HG03175 (cell line): Measurements from ENCODE around the gene ALDH1A1.

Experiments used
- ATAC-seq: cut with Tn5 transposase; IDR thresholded peaks from one replicate; pipeline ENCODE4 v1.9.1; 2021; ENCODE audit warnings: mild to moderate bottlenecking, moderate library complexity; ENCODE audit not compliant: unreplicated experiment

ALDH1A1 gene

GRCh38 chr9:72979405-72980100 lies 26.7 kb upstream of the ALDH1A1 start:
- ATAC-seq, result no peak

GRCh38 chr9:72978744-72979143 lies 25.9 kb upstream of the ALDH1A1 start:
- ATAC-seq, result no peak

- ATAC-seq, result no peak
Observed at GRCh38 chr9:72977670-72978069, 24.8 kb upstream of the ALDH1A1 start.

- ATAC-seq, result no peak
Observed at GRCh38 chr9:72974501-72974900, 21.6 kb upstream of the ALDH1A1 start.

GRCh38 chr9:72972636-72973035 lies 19.8 kb upstream of the ALDH1A1 start:
- ATAC-seq, result no peak

GRCh38 chr9:72971411-72971810 lies 18.6 kb upstream of the ALDH1A1 start:
- no peak for ATAC-seq

- ATAC-seq, result no peak
Observed at GRCh38 chr9:72960446-72960845, 7.6 kb upstream of the ALDH1A1 start.

- ATAC-seq, result no peak
Observed at GRCh38 chr9:72958485-72959281, 5.8 kb upstream of the ALDH1A1 start.

GRCh38 chr9:72955571-72955970 lies 2.7 kb upstream of the ALDH1A1 start:
- ATAC-seq, result no peak

GRCh38 chr9:72955126-72955455 lies 2.2 kb upstream of the ALDH1A1 start:
- ATAC-seq, result no peak

- no peak for ATAC-seq
Observed at GRCh38 chr9:72954431-72955125, 1.7 kb upstream of the ALDH1A1 start.

GRCh38 chr9:72952381-72952690 lies 517 bp downstream of the ALDH1A1 start:
- no peak for ATAC-seq

- ATAC-seq, result no peak
Observed at GRCh38 chr9:72951520-72952380, 1.1 kb downstream of the ALDH1A1 start.

GRCh38 chr9:72950875-72951442 lies 1.9 kb downstream of the ALDH1A1 start:
- no peak for ATAC-seq

- no peak for ATAC-seq
Observed at GRCh38 chr9:72949918-72950325, 2.9 kb downstream of the ALDH1A1 start.

- no peak for ATAC-seq
Observed at GRCh38 chr9:72949244-72949582, 3.6 kb downstream of the ALDH1A1 start.

GRCh38 chr9:72948575-72949243 lies 4.1 kb downstream of the ALDH1A1 start:
- no peak for ATAC-seq

GRCh38 chr9:72947984-72948465 lies 4.8 kb downstream of the ALDH1A1 start:
- no peak for ATAC-seq

GRCh38 chr9:72946821-72947220 lies 6.0 kb downstream of the ALDH1A1 start:
- no peak for ATAC-seq

- no peak for ATAC-seq
Observed at GRCh38 chr9:72946318-72946717, 6.5 kb downstream of the ALDH1A1 start.
